Thymus (tissue), 11 donors: Measurements from ENCODE around the gene RPN1. TPM values are rescaled to one million over a fixed set of nuclear protein-coding genes. Genes with fewer than 3 reads are reported as not detected.
"Not testable (repeated sequence)": the region's sequence is repeated elsewhere in the genome, so short reads cannot be mapped to it uniquely, and the experiment has no call there.

ENCODE experiments used
- DNase-seq, 9 donors: peaks; one replicate each; pipeline ENCODE4 v3.0.0-alpha.2; 2013; ENCODE audit warnings: low spot score in 9 of 9, low read depth in 6 of 9, missing footprints in 1 of 9
- H3K27ac ChIP-seq, 2 donors: one replicate each; pipeline ENCODE4 v1.5.1; 2013; ENCODE audit warnings: control low read depth in 1 of 2, low read depth in 1 of 2, low read length in 1 of 2, mild to moderate bottlenecking in 1 of 2, moderate library complexity in 1 of 2
- H3K27me3 ChIP-seq, 2 donors: one replicate each; pipeline ENCODE4 v1.5.1; 2013; ENCODE audit warnings: low read length in 1 of 2; ENCODE audit not compliant: control insufficient read depth in 2 of 2, insufficient read depth in 1 of 2
- H3K36me3 ChIP-seq, 2 donors: one replicate each; pipeline ENCODE4 v1.5.1; 2013; ENCODE audit warnings: low read length in 1 of 2, mild to moderate bottlenecking in 1 of 2, moderate library complexity in 1 of 2; ENCODE audit not compliant: control insufficient read depth in 2 of 2, insufficient read depth in 2 of 2
- H3K4me1 ChIP-seq, 2 donors: one replicate each; pipeline ENCODE4 v1.5.1; 2013; ENCODE audit warnings: low read length in 2 of 2; ENCODE audit not compliant: control insufficient read depth in 2 of 2, insufficient read depth in 2 of 2
- H3K4me3 ChIP-seq, 2 donors: one replicate each; pipeline ENCODE4 v1.5.1; 2013; ENCODE audit warnings: low read length in 2 of 2, control low read depth in 1 of 2, mild to moderate bottlenecking in 1 of 2
- H3K9me3 ChIP-seq, 2 donors: one replicate each; pipeline ENCODE4 v1.5.1; 2013; ENCODE audit warnings: low read length in 1 of 2, mild to moderate bottlenecking in 1 of 2; ENCODE audit not compliant: control insufficient read depth in 2 of 2, insufficient read depth in 1 of 2
- WGBS: extraction: QIAGEN DNeasy Blood & Tissue Kit; methylation state at CpG from one replicate; pipeline ENCODE4 v1.1.7; 2013; 5-methylcytosine and 5-hydroxymethylcytosine counted together
- polyA plus RNA-seq: library from polyadenylated mRNA; stranded (reverse); fragments of 200-250 nt; gene quantifications from one replicate; pipeline ENCODE4 v1.2.3, GENCODE V29; 2013
- total RNA-seq: library from RNA; stranded (reverse); fragments of 120-200 nt; gene quantifications from one replicate; pipeline ENCODE4 v1.2.4, GENCODE V29; 2013
- donor health status: healthy.

RPN1 gene
- total and polyA plus RNA-seq, 2 donors, result 103 to 175 TPM

DNA sequence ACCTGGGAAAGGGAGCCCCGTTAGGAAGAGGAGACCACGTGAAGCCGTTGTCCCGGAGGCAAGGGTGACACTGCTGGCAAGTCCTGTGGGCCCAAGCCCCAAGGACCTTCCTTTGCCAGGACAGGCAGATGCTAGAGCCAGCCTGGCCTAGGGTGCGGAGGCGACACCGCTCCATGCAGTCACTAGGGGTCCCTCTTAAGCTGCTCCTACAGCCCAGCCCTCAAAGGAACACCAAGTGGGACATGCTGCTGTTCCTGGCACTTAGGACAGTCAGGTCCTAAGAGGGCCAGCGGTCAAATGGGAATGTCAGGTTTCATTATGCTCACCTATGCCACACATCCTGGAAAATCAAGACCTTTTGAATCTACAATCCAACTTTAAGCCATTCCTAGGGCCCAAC lies 59.7 kb downstream of the RPN1 start:
- WGBS, result 96% methylated on average over 8 of the region's 8 CpGs
- Histone ChIP-seq H3K27ac (no peak overlapping the region), H3K27me3 (no peaks in the 10 kb centered on the region), H3K4me1 (peaks cover 0 to 25% of the 10 kb centered on the region in 2 donors), H3K9me3 (peaks cover 0 to 4% of the 10 kb centered on the region in 2 donors), H3K4me3 (no peak overlapping the region), H3K36me3 (no peaks in the 10 kb centered on the region)
- DNase-seq, result no peak

DNA sequence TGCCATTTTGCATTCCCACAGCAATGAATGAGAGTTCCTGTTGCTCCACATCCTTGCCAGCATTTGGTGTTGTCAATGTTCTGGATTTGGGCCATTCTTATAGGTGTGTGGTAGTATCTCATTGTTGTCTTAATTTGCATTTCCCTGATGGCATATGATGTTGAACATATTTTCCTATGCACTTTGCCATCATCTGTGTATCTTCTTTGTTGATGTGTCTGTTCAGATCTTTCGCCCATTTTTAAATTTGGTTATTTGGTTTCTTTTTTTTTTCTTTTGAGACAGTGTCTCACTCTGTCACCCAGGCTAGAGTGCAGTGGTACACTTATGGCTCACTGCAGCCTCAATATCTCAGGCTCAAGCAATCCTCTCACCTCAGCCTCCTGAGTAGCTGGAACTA lies 60.6 kb downstream of the RPN1 start:
- H3K27me3 ChIP-seq, H3K9me3 ChIP-seq, H3K27ac ChIP-seq, H3K4me3 ChIP-seq, DNase-seq, H3K36me3 ChIP-seq: not testable (repeated sequence)
- H3K4me1 ChIP-seq, result peaks cover 0 to 17% of the 10 kb centered on the region in 2 donors
- 60% methylated on average over 1 of the region's 1 CpG for WGBS

DNA sequence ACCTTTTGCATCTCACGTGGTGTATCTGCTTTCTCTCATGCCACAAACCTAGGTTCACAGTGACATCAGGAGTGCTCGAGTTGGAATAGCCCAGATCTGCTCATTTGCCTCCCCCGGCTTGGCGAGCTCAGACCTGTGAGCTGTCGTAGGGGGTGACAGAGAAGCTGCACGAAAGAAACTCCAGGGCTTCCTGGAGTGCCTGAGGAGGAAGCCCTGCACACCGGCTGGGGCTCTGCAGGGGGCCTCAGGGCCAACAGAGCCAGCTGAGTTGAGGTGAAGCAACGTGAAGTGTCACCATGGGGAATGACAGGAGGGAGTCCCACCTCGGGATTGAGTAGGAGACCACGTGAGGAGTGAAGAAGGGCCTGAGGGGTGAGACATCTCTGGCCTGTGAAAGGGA lies 62.5 kb downstream of the RPN1 start:
- Histone ChIP-seq H3K4me3 (no peak overlapping the region), H3K9me3 (peaks cover 0 to 4% of the 10 kb centered on the region in 2 donors), H3K27me3 (no peaks in the 10 kb centered on the region), H3K36me3 (no peaks in the 10 kb centered on the region), H3K27ac (no peak overlapping the region), H3K4me1 (peaks cover 0 to 13% of the 10 kb centered on the region in 2 donors)
- WGBS, result 26% methylated on average over 10 of the region's 10 CpGs
- no peak for DNase-seq

DNA sequence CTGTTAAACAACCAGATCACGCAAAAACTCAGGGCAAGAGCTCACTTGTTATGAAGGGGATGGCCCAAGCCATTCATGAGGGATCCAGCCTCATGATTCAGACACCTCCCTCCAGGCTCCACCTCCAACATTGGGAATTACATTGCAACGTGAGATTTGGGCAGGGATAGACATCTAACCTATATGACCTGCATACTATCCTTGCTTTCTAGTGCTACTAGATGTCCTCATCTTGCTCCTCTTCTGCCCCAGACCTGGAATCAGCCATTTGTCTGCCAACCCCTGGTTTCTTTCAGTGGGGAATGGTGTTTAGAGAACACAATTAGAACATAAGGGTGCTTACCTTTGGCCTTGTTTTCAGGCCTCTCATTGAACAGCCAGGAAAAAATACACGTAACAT lies 63.2 kb downstream of the RPN1 start:
- H3K4me3 ChIP-seq, result no peak overlapping the region
- H3K27ac ChIP-seq, result no peak overlapping the region
- 96% methylated on average over 3 of the region's 3 CpGs for WGBS
- peaks cover 0 to 4% of the 10 kb centered on the region in 2 donors for H3K9me3 ChIP-seq
- no peaks in the 10 kb centered on the region for H3K27me3 ChIP-seq
- no peaks in the 10 kb centered on the region for H3K36me3 ChIP-seq
- DNase-seq, result no peak
- H3K4me1 ChIP-seq, result peaks cover 0 to 13% of the 10 kb centered on the region in 2 donors

DNA sequence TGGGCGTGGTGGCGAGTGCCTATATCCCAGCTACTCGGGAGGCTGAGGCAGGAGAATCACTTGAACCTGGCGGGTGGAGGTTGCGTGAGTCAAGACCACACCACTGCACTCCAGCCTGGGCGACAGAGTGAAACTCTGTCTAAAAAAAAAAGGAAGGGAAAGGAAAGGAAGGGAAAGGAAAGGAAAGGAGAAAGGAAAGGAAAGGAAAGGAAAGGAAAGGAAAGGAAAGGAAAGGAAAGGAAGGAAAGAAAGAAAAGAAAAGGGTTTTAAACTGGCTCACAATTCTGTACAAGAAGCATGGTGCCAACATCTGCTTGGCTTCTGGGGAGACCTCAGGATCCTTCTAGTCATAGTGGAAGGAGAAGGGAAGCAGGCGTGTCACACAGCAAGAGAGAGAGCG lies 63.7 kb downstream of the RPN1 start:
- not testable (repeated sequence) for H3K36me3 ChIP-seq, H3K4me3 ChIP-seq, DNase-seq, H3K27me3 ChIP-seq, H3K9me3 ChIP-seq, H3K27ac ChIP-seq
- H3K4me1 ChIP-seq, result peaks cover 0 to 10% of the 10 kb centered on the region in 2 donors
- 96% methylated on average over 8 of the region's 8 CpGs for WGBS

DNA sequence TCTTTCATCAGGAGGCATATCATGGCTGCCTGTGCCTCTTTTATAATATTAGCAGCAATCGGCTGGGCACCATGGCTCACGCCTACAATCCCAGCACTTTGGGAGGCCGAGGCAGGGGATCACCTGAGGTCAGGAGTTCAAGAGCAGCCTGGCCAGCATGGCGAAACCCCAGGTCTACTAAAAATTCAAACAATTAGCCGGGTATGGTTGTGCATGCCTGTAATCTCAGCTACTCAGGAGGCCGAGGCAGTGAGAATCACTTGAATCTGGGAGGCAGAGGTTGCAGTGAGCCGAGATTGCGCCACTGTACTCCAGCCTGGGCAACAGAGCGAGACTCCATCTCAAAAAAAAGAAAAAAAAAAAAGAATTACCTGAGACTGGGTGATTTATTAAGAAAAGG lies 64.2 kb downstream of the RPN1 start:
- not testable (repeated sequence) for H3K27ac ChIP-seq, H3K36me3 ChIP-seq, H3K4me1 ChIP-seq, H3K9me3 ChIP-seq, H3K27me3 ChIP-seq, DNase-seq, H3K4me3 ChIP-seq
- 93% methylated on average over 9 of the region's 9 CpGs for WGBS

DNA sequence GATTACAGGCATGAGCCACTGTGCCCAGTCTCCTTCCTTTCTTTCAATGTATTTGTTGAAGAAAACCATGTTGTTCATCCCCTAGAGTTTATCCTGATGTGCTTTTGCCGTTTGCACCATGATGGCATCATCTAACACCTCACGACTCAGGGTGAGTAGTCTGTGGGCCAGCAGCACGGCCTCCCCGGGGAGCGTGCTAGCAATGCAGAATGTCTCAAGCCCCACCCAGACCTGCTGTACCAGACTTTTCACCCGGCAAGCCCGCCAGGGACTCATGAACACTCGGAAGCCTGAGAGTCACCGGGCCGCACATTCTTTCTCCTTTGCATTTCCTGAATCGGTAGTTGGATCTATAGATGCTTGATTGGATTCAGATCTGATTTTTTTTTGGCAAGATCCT lies 64.6 kb downstream of the RPN1 start:
- H3K36me3 ChIP-seq, result no peaks in the 10 kb centered on the region
- DNase-seq, result no peak
- H3K27me3 ChIP-seq, result no peaks in the 10 kb centered on the region
- 91% methylated on average over 11 of the region's 11 CpGs for WGBS
- peaks cover 0 to 4% of the 10 kb centered on the region in 2 donors for H3K9me3 ChIP-seq
- H3K27ac ChIP-seq, result no peak overlapping the region
- H3K4me1 ChIP-seq, result peaks cover 0 to 9% of the 10 kb centered on the region in 2 donors
- no peak overlapping the region for H3K4me3 ChIP-seq

DNA sequence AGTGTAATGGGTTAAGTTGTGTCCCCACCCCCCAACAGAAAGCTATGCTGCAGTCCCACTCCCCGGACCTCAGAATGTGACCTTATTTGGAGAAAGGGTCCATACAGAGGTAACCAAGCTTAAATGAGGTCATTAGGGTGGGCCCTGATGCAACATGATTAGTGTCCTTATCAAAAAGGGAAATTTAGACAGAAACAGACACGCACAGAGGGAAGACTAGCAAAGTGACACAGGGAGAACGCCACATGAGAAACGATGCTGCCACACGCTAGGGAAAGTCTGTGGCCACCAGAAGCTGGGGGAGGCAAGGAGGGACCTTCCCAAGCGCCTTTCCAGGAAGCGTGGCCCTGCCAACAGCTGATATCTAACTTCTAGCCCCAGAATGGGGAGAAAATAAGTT lies 65.4 kb downstream of the RPN1 start:
- H3K36me3 ChIP-seq, result no peaks in the 10 kb centered on the region
- H3K9me3 ChIP-seq, result no peaks in the 10 kb centered on the region
- H3K27ac ChIP-seq, result no peak overlapping the region
- no peaks in the 10 kb centered on the region for H3K27me3 ChIP-seq
- DNase-seq, result no peak
- no peak overlapping the region for H3K4me3 ChIP-seq
- peaks cover 0 to 9% of the 10 kb centered on the region in 2 donors for H3K4me1 ChIP-seq
- WGBS, result 89% methylated on average over 7 of the region's 7 CpGs

DNA sequence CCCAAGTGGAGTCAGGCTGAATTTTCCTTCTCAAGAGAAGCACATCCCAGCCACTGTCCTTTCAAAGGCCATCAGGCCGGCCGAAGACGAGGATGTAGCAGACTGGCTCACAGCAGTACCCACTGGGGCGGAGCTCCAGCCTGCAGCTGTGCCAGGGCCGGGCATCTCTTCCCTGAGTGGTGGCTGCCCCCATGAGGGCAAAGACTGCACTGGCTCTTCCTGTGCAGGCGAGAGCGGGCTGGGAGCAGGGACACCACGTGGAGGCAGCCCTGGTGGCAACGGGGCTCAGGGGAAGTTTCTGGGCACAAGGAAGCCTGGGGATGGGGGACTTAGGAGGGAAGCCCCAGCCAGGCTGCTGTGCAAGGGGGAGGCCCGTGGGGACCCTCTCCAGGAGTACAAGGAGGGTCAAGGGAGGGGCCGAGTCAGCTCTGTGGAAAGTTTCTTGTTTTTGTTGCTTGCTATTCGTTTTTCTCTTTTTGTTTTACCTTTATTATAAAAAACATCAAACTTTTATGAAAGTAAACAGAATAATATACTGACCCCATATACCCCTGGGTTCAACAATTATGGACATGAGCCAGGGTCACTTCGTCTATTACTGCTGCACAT lies 66.1 kb downstream of the RPN1 start:
- WGBS, result 23% methylated on average over 13 of the region's 13 CpGs
- DNase-seq, result peak in 6 of 9 donors; percentile 25 to 75 (median 61)
- H3K4me3 ChIP-seq, result no peak overlapping the region
- no peaks in the 10 kb centered on the region for H3K36me3 ChIP-seq
- no peaks in the 10 kb centered on the region for H3K27me3 ChIP-seq
- peaks cover 0 to 9% of the 10 kb centered on the region in 2 donors for H3K4me1 ChIP-seq
- H3K27ac ChIP-seq, result no peak overlapping the region
- H3K9me3 ChIP-seq, result peaks cover 0 to 5% of the 10 kb centered on the region in 2 donors
